Spleen (tissue), 3 donors: ENCODE results near the gene SLC44A4.

Experiments used
- POLR2A ChIP-seq, 3 donors: fragments of 450-650 bp; IDR thresholded peaks; one replicate each; pipeline ENCODE4 v1.5.1; 2017; ENCODE audit warnings: antibody characterized with exemption in 3 of 3, mild to moderate bottlenecking in 1 of 3
- POLR2AphosphoS5 ChIP-seq, 3 donors: sonication (generic); formaldehyde crosslinking; IDR thresholded peaks; one replicate each; pipeline ENCODE4 v1.5.1; 2017; ENCODE audit warnings: antibody characterized with exemption in 3 of 3

- peak in 2 of 3 donors; percentile 9 to 66 for TF ChIP-seq POLR2A (IDR thresholded peaks at IDR 0.05)
- peak; percentile 82 to 90 (median 89) for TF ChIP-seq POLR2AphosphoS5 (IDR thresholded peaks at IDR 0.05)
These were observed 44.2 kb downstream of the SLC44A4 start for GRCh38 chr6:31834367-31835250.
